HCT116 (cell line): ENCODE data around the gene RAB8B. TPM values are rescaled to one million over a fixed set of nuclear protein-coding genes. Genes with fewer than 3 reads are reported as not detected.

Experiments used
- ATAC-seq: fragments of 200-7000 bp; cut with Tn5 transposase; 2 replicates; pipeline ENCODE4 v1.9.1; 2020; ENCODE audit warnings: mild to moderate bottlenecking, moderate library complexity
- BruUV-seq: library from RNA; stranded (reverse); fragments of 400-500 nt; replicated peaks from 2 replicates; lab custom pipeline; 2021; lab: Mats Ljungman, UMichigan
- CTCF ChIA-PET: fragments of 300-600 bp; sonication (Branson Sonifier 250); formaldehyde crosslinking; loops from one replicate; lab custom pipeline; 2021; ENCODE audit warnings: antibody characterized with exemption; lab: Charles Lee
- POLR2A ChIA-PET: fragments of 300-600, 350-600 bp; sonication (Branson Sonifier 250); formaldehyde crosslinking; loops from one replicate; lab custom pipeline; 2021; ENCODE audit warnings: antibody characterized with exemption; lab: Charles Lee
- RAD21 ChIA-PET, 2 experiments: fragments of 300-600 bp; sonication (Branson Sonifier 250); formaldehyde crosslinking; loops; one replicate each; lab custom pipeline; 2023; ENCODE audit warnings: low total read pairs in 2 of 2; ENCODE audit not compliant: uncharacterized antibody in 2 of 2, unreplicated experiment in 2 of 2, low non-redundant PET in 1 of 2; lab: Charles Lee
- DNase-seq: peaks from one replicate; pipeline ENCODE4 v3.0.0-alpha.2; 2010; ENCODE audit warnings: low read depth, low spot score
- H2AFZ ChIP-seq: fragments of 200-600 bp; shearing (Covaris generic), sonication (generic); 2 replicates; pipeline ENCODE4 v1.6.1; 2017; ENCODE audit warnings: low read depth, mixed run types, mixed read lengths, antibody characterized with exemption, low read length; ENCODE audit not compliant: poor library complexity, severe bottlenecking
- H3K27ac ChIP-seq: 2 replicates; pipeline ENCODE4 v1.5.1; 2012; ENCODE audit warnings: low read depth, low read length
- H3K27me3 ChIP-seq: fragments of 200-600 bp; sonication (generic); 2 replicates; pipeline ENCODE4 v1.6.1; 2016; ENCODE audit warnings: mixed run types, low read length, mixed read lengths; ENCODE audit not compliant: insufficient read depth
- H3K36me3 ChIP-seq, 2 experiments: fragments of 200-500 bp in 1 of 2; fragments of 200-600 bp in 1 of 2; sonication (Bioruptor generic) in 1 of 2; sonication (generic) in 1 of 2; 2 replicates each; pipeline versions ENCODE4 v1.5.1 to v1.6.1; 2014 to 2016; ENCODE audit warnings: low read length in 2 of 2, inconsistent platforms in 1 of 2, mixed read lengths in 1 of 2, mixed run types in 1 of 2; ENCODE audit not compliant: insufficient read depth in 2 of 2, control insufficient read depth in 1 of 2
- H3K4me1 ChIP-seq, 2 experiments: fragments of 200-600 bp in 1 of 2; sonication (generic) in 1 of 2; 2 replicates each; pipeline versions ENCODE4 v1.5.1 to v1.6.1; 2012 to 2017; ENCODE audit warnings: low read length in 2 of 2, inconsistent platforms in 1 of 2, mild to moderate bottlenecking in 1 of 2, mixed read lengths in 1 of 2, mixed run types in 1 of 2, moderate library complexity in 1 of 2; ENCODE audit not compliant: insufficient read depth in 2 of 2, control insufficient read depth in 1 of 2
- H3K4me2 ChIP-seq: fragments of 200-600 bp; sonication (generic); 2 replicates; pipeline ENCODE4 v1.6.1; 2017; ENCODE audit warnings: mixed run types, low read length, mixed read lengths
- H3K4me3 ChIP-seq, 2 experiments: fragments of 200-600 bp in 1 of 2; sonication (generic) in 1 of 2; replicated peaks in 1 of 2; 2 replicates each; pipeline ENCODE4 v1.5.1; 2011 to 2016; ENCODE audit warnings: low read length in 2 of 2, control low read depth in 1 of 2, low read depth in 1 of 2, mild to moderate bottlenecking in 1 of 2, mixed read lengths in 1 of 2, mixed run types in 1 of 2
- H3K79me2 ChIP-seq: fragments of 200-600 bp; sonication (generic); 2 replicates; pipeline ENCODE4 v1.6.1; 2017; ENCODE audit warnings: mild to moderate bottlenecking, mixed run types, low read length, moderate library complexity, mixed read lengths; ENCODE audit not compliant: insufficient read depth
- H3K9ac ChIP-seq: fragments of 200-600 bp; sonication (generic); 2 replicates; pipeline ENCODE4 v1.6.1; 2016; ENCODE audit warnings: low read length, mixed read lengths
- H3K9me2 ChIP-seq: fragments of 200-600 bp; sonication (generic), shearing (Covaris generic); 2 replicates; pipeline ENCODE4 v1.6.1; 2017; ENCODE audit warnings: mixed run types, mild to moderate bottlenecking, moderate library complexity; ENCODE audit not compliant: insufficient read depth
- H3K9me3 ChIP-seq, 2 experiments: fragments of 200-500 bp in 1 of 2; fragments of 200-600 bp in 1 of 2; sonication (Bioruptor generic) in 1 of 2; sonication (generic) in 1 of 2; 2 replicates each; pipeline ENCODE4 v1.6.1; 2014 to 2017; ENCODE audit warnings: low read length in 2 of 2, mixed read lengths in 2 of 2, inconsistent platforms in 1 of 2, low read depth in 1 of 2, mild to moderate bottlenecking in 1 of 2, mixed run types in 1 of 2, moderate library complexity in 1 of 2; ENCODE audit not compliant: control insufficient read depth in 1 of 2, insufficient read depth in 1 of 2
- H4K20me1 ChIP-seq: fragments of 200-600 bp; sonication (generic), shearing (Covaris generic); 2 replicates; pipeline ENCODE4 v1.6.1; 2017; ENCODE audit warnings: mixed run types, mild to moderate bottlenecking, moderate library complexity; ENCODE audit not compliant: insufficient read depth
- CBX3 ChIP-seq: IDR thresholded peaks from 2 replicates; pipeline ENCODE4 v1.6.1; 2012; ENCODE audit warnings: low read depth
- CEBPB ChIP-seq: IDR thresholded peaks from 2 replicates; pipeline ENCODE4 v1.6.1; 2012; ENCODE audit warnings: low read depth
- EGR1 ChIP-seq: IDR thresholded peaks from 2 replicates; pipeline ENCODE4 v1.6.1; 2012; ENCODE audit warnings: low read depth
- ELF1 ChIP-seq: IDR thresholded peaks from 2 replicates; pipeline ENCODE4 v1.6.1; 2012; ENCODE audit warnings: low read depth, borderline replicate concordance
- EZH2 ChIP-seq: fragments of 200-600 bp; sonication (generic); IDR thresholded peaks from 2 replicates; pipeline ENCODE4 v1.6.1; 2017; ENCODE audit warnings: antibody characterized with exemption, mixed run types
- FOSL1 ChIP-seq: IDR thresholded peaks from 2 replicates; pipeline ENCODE4 v1.6.1; 2012; ENCODE audit warnings: low read depth
- JUND ChIP-seq: IDR thresholded peaks from 2 replicates; pipeline ENCODE4 v1.6.1; 2012
- POLR2A ChIP-seq: IDR thresholded peaks from 2 replicates; pipeline ENCODE4 v1.7.0; 2011; ENCODE audit warnings: borderline replicate concordance; ENCODE audit not compliant: insufficient read depth, insufficient read length; ENCODE audit errors: extremely low read depth
- RAD21 ChIP-seq: IDR thresholded peaks from 2 replicates; pipeline ENCODE4 v1.6.1; 2012; ENCODE audit warnings: low read depth, mild to moderate bottlenecking
- SIN3A ChIP-seq: IDR thresholded peaks from 2 replicates; pipeline ENCODE4 v1.6.1; 2012; ENCODE audit warnings: low read depth
- SP1 ChIP-seq: IDR thresholded peaks from 2 replicates; pipeline ENCODE4 v1.6.1; 2012; ENCODE audit warnings: low read depth
- SRF ChIP-seq: IDR thresholded peaks from 2 replicates; pipeline ENCODE4 v1.6.1; 2012; ENCODE audit warnings: low read depth
- TCF7L2 ChIP-seq: IDR thresholded peaks from 2 replicates; pipeline ENCODE4 v1.7.0; 2011; ENCODE audit warnings: borderline replicate concordance, inconsistent platforms; ENCODE audit not compliant: insufficient read depth, insufficient read length; ENCODE audit errors: extremely low read depth
- YY1 ChIP-seq: IDR thresholded peaks from 2 replicates; pipeline ENCODE4 v1.6.1; 2011; ENCODE audit warnings: low read length, low read depth, moderate library complexity, mild to moderate bottlenecking; ENCODE audit not compliant: insufficient replicate concordance; ENCODE audit errors: extremely low read depth
- ZFX ChIP-seq: fragments of 450-650 bp; IDR thresholded peaks from 2 replicates; pipeline ENCODE4 v1.6.1; 2017
- ZNF274 ChIP-seq: fragments of 200-500 bp; sonication (Bioruptor generic); IDR thresholded peaks from 2 replicates; pipeline ENCODE4 v1.6.1; 2014; ENCODE audit warnings: mild to moderate bottlenecking, low read depth, low read length, inconsistent platforms
- intact Hi-C: fragments of 100-400 bp; cut with micrococcal nuclease; formaldehyde crosslinking; loops from 2 replicates; pipeline ENCODE4 v1.10.0; 2022
- total RNA-seq: library from RNA; stranded (reverse); gene quantifications from one replicate; pipeline ENCODE4 v1.2.1, GENCODE V29; 2021; ENCODE audit not compliant: unreplicated experiment
- TF ChIP-seq, protein P1 (sequence below): IDR thresholded peaks from 2 replicates; pipeline ENCODE4 v1.6.1; 2012
- TF ChIP-seq, protein P2 (sequence below): IDR thresholded peaks from 2 replicates; pipeline ENCODE4 v1.6.1; 2012; ENCODE audit warnings: low read depth
- TF ChIP-seq, protein P3 (sequence below): IDR thresholded peaks from 2 replicates; pipeline ENCODE4 v1.6.1; 2011; ENCODE audit warnings: mild to moderate bottlenecking, low read length, moderate library complexity; ENCODE audit not compliant: insufficient replicate concordance; ENCODE audit errors: extremely low read depth

The RAB8B gene
- total RNA-seq, 1 experiment from 2014 or later: 19.4 TPM

DNA sequence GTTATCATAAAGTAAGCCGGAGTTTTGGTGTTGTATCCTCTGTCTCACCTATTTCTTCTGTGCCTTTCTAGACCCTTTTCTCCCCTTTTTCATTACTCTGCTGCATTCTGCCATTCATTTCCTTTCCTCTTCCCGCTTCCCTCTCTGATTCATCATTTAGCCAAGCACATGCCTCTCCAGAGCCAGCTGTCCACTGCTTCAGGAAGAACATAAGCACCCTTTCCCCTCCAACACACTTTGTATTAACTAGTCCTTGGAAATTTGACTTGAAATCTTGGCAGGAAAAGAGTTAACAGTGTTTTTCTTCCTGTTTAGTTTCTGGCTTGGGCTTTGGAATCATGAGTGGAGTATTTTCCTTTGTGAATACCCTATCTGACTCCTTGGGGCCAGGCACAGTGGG is 97.7 kb downstream of the RAB8B start:
- Histone ChIP-seq H3K4me2 (no peak overlapping the region), H3K36me3 (no peaks in the 10 kb centered on the region), H3K27ac (no peak overlapping the region), H4K20me1 (no peaks in the 10 kb centered on the region)
- intact Hi-C loops: loop anchor here (5.0 kb wide), 1 partner anchor 310 kb away; the partner anchor contains the start of gene FBXL22
- TF ChIP-seq RAD21: no peak
- TF ChIP-seq, protein P1, sequence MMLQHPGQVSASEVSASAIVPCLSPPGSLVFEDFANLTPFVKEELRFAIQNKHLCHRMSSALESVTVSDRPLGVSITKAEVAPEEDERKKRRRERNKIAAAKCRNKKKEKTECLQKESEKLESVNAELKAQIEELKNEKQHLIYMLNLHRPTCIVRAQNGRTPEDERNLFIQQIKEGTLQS: no peak
- no peak for TF ChIP-seq ELF1
- no peak for TF ChIP-seq CBX3
- no peak for TF ChIP-seq FOSL1
- no peak for TF ChIP-seq SIN3A
- no peak for TF ChIP-seq SRF
- TF ChIP-seq ZFX: no peak
- TF ChIP-seq, protein P2, sequence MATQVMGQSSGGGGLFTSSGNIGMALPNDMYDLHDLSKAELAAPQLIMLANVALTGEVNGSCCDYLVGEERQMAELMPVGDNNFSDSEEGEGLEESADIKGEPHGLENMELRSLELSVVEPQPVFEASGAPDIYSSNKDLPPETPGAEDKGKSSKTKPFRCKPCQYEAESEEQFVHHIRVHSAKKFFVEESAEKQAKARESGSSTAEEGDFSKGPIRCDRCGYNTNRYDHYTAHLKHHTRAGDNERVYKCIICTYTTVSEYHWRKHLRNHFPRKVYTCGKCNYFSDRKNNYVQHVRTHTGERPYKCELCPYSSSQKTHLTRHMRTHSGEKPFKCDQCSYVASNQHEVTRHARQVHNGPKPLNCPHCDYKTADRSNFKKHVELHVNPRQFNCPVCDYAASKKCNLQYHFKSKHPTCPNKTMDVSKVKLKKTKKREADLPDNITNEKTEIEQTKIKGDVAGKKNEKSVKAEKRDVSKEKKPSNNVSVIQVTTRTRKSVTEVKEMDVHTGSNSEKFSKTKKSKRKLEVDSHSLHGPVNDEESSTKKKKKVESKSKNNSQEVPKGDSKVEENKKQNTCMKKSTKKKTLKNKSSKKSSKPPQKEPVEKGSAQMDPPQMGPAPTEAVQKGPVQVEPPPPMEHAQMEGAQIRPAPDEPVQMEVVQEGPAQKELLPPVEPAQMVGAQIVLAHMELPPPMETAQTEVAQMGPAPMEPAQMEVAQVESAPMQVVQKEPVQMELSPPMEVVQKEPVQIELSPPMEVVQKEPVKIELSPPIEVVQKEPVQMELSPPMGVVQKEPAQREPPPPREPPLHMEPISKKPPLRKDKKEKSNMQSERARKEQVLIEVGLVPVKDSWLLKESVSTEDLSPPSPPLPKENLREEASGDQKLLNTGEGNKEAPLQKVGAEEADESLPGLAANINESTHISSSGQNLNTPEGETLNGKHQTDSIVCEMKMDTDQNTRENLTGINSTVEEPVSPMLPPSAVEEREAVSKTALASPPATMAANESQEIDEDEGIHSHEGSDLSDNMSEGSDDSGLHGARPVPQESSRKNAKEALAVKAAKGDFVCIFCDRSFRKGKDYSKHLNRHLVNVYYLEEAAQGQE: no peak
- TF ChIP-seq EGR1: no peak
- TF ChIP-seq, protein P3, sequence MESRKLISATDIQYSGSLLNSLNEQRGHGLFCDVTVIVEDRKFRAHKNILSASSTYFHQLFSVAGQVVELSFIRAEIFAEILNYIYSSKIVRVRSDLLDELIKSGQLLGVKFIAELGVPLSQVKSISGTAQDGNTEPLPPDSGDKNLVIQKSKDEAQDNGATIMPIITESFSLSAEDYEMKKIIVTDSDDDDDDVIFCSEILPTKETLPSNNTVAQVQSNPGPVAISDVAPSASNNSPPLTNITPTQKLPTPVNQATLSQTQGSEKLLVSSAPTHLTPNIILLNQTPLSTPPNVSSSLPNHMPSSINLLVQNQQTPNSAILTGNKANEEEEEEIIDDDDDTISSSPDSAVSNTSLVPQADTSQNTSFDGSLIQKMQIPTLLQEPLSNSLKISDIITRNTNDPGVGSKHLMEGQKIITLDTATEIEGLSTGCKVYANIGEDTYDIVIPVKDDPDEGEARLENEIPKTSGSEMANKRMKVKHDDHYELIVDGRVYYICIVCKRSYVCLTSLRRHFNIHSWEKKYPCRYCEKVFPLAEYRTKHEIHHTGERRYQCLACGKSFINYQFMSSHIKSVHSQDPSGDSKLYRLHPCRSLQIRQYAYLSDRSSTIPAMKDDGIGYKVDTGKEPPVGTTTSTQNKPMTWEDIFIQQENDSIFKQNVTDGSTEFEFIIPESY: no peak
- no peak for TF ChIP-seq ZNF274
- no peak for TF ChIP-seq TCF7L2
- no peak for TF ChIP-seq POLR2A
- TF ChIP-seq CEBPB: no peak
- no peak for TF ChIP-seq YY1
- no peak for TF ChIP-seq SP1
- TF ChIP-seq EZH2: no peak
- no peak for TF ChIP-seq JUND
- TF ChIP-seq, all 23 proteins: peak for 0
- DNase-seq (no peak), ATAC-seq (no peak)
- Histone ChIP-seq H3K79me2 (no peaks in the 10 kb centered on the region), H3K4me3 (no peak overlapping the region), H2AFZ (no peak overlapping the region), H3K9ac (no peak overlapping the region), H3K4me1 (peaks cover 0 to 7% of the 10 kb centered on the region in 2 experiments; a peak in 2 of 4 replicates), H3K9me2 (no peaks in the 10 kb centered on the region), H3K9me3 (no peaks in the 10 kb centered on the region), H3K27me3 (no peaks in the 10 kb centered on the region)
- RAD21 ChIA-PET: no interaction called here
- no TSS peak for BruUV-seq
- POLR2A ChIA-PET: no interaction called here
- CTCF ChIA-PET: interaction anchor here (3.3 kb wide), 1 partner anchor 115 kb away, joined by 26 read pairs; no protein-coding TSS in a partner anchor
